ENCODE data around the gene KDM4B.

GRCh38 chr19:5068233-5069072, 99.5 kb downstream of the KDM4B start:
- no peak for TF ChIP-seq SIN3A (IDR thresholded peaks at IDR 0.05; ENCODE audit: borderline replicate concordance in 2 of 2, control insufficient read depth in 1 of 2, low read depth in 2 of 2, low read length in 2 of 2)
- TF ChIP-seq BMI1 (IDR thresholded peaks at IDR 0.05; ENCODE audit: low read length) = no peak
- no peak for TF ChIP-seq AFF4 (CRISPR knock-in tag; IDR thresholded peaks at IDR 0.05)
- no peak for TF ChIP-seq EP300 (IDR thresholded peaks at IDR 0.05; ENCODE audit: low read length)
- TF ChIP-seq, protein P1, sequence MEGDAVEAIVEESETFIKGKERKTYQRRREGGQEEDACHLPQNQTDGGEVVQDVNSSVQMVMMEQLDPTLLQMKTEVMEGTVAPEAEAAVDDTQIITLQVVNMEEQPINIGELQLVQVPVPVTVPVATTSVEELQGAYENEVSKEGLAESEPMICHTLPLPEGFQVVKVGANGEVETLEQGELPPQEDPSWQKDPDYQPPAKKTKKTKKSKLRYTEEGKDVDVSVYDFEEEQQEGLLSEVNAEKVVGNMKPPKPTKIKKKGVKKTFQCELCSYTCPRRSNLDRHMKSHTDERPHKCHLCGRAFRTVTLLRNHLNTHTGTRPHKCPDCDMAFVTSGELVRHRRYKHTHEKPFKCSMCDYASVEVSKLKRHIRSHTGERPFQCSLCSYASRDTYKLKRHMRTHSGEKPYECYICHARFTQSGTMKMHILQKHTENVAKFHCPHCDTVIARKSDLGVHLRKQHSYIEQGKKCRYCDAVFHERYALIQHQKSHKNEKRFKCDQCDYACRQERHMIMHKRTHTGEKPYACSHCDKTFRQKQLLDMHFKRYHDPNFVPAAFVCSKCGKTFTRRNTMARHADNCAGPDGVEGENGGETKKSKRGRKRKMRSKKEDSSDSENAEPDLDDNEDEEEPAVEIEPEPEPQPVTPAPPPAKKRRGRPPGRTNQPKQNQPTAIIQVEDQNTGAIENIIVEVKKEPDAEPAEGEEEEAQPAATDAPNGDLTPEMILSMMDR (IDR thresholded peaks at IDR 0.05 in 2 of 3, conservative IDR thresholded peaks at IDR 0.05 in 1 of 3; ENCODE audit: insufficient read depth in 2 of 3, low read depth in 1 of 3, low read length in 3 of 3) = no peak
